ENCODE measurements around the gene PRKG1. TPM values are rescaled to one million over a fixed set of nuclear protein-coding genes. Genes with fewer than 3 reads are reported as not detected.

Gene PRKG1
- total RNA-seq, 2 donors from 2014 or later: 8.1 to 16.6 TPM

- no peak for DNase-seq
- Histone ChIP-seq H3K36me3 (no peaks in the 10 kb centered on the region), H3K4me3 (no peak overlapping the region), H3K9me3 (no peaks in the 10 kb centered on the region), H3K27ac (no peak overlapping the region), H3K9ac (ENCODE audit: low read depth in 2 of 2, low read length in 2 of 2) (no peak overlapping the region), H3K27me3 (no peaks in the 10 kb centered on the region), H3K4me1 (no peaks in the 10 kb centered on the region)
- TF ChIP-seq CTCF (IDR thresholded peaks at IDR 0.05): no peak
- intact Hi-C loops (cut with DNase I): no loop called here
Measured at GRCh38 chr10:51507476-51507875, 433.2 kb downstream of the PRKG1 start.

- no peaks in the 10 kb centered on the region for H3K9me3 ChIP-seq
- no peaks in the 10 kb centered on the region for H3K27me3 ChIP-seq
- H3K4me3 ChIP-seq: no peak overlapping the region
- no peak overlapping the region for H3K27ac ChIP-seq
- no peak overlapping the region for H3K9ac ChIP-seq (ENCODE audit: low read depth in 2 of 2, low read length in 2 of 2)
- intact Hi-C loops (cut with DNase I): no loop called here
- TF ChIP-seq CTCF (IDR thresholded peaks at IDR 0.05): no peak
- no peaks in the 10 kb centered on the region for H3K4me1 ChIP-seq
- DNase-seq: no peak
- H3K36me3 ChIP-seq: no peaks in the 10 kb centered on the region
Measured at GRCh38 chr10:51508156-51508555, 433.9 kb downstream of the PRKG1 start.

GRCh38 chr10:51510231-51510630 lies 435.9 kb downstream of the PRKG1 start:
- H3K4me3 ChIP-seq: no peak overlapping the region
- H3K27ac ChIP-seq: no peak overlapping the region
- no peaks in the 10 kb centered on the region for H3K27me3 ChIP-seq
- no peak for DNase-seq
- no peaks in the 10 kb centered on the region for H3K4me1 ChIP-seq
- intact Hi-C loops (cut with DNase I): no loop called here
- H3K9me3 ChIP-seq: no peaks in the 10 kb centered on the region
- no peaks in the 10 kb centered on the region for H3K36me3 ChIP-seq
- H3K9ac ChIP-seq (ENCODE audit: low read depth in 2 of 2, low read length in 2 of 2): no peak overlapping the region
- no peak for TF ChIP-seq CTCF (IDR thresholded peaks at IDR 0.05)

GRCh38 chr10:51521605-51522004 lies 447.3 kb downstream of the PRKG1 start:
- no peak overlapping the region for H3K4me3 ChIP-seq
- no peaks in the 10 kb centered on the region for H3K4me1 ChIP-seq
- no peak overlapping the region for H3K9ac ChIP-seq (ENCODE audit: low read depth in 2 of 2, low read length in 2 of 2)
- TF ChIP-seq CTCF (IDR thresholded peaks at IDR 0.05): no peak
- DNase-seq: no peak
- H3K36me3 ChIP-seq: no peaks in the 10 kb centered on the region
- intact Hi-C loops (cut with DNase I): no loop called here
- H3K9me3 ChIP-seq: no peaks in the 10 kb centered on the region
- no peak overlapping the region for H3K27ac ChIP-seq
- H3K27me3 ChIP-seq: no peaks in the 10 kb centered on the region

- TF ChIP-seq CTCF (IDR thresholded peaks at IDR 0.05): no peak
- Histone ChIP-seq H3K27ac (no peak overlapping the region), H3K4me3 (no peak overlapping the region), H3K9me3 (no peaks in the 10 kb centered on the region), H3K9ac (ENCODE audit: low read depth in 2 of 2, low read length in 2 of 2) (no peak overlapping the region), H3K36me3 (no peaks in the 10 kb centered on the region), H3K4me1 (no peaks in the 10 kb centered on the region), H3K27me3 (no peaks in the 10 kb centered on the region)
- no peak for DNase-seq
- intact Hi-C loops (cut with DNase I): no loop called here
Measured at GRCh38 chr10:51522858-51523257, 448.6 kb downstream of the PRKG1 start.

GRCh38 chr10:51523440-51523839 lies 449.2 kb downstream of the PRKG1 start:
- intact Hi-C loops (cut with DNase I): no loop called here
- DNase-seq: no peak

More at GRCh38 chr10:51523440-51523839, 449.2 kb downstream of the PRKG1 start:
- Histone ChIP-seq H3K4me1 (no peaks in the 10 kb centered on the region), H3K9ac (ENCODE audit: low read depth in 2 of 2, low read length in 2 of 2) (no peak overlapping the region), H3K27me3 (no peaks in the 10 kb centered on the region), H3K27ac (no peak overlapping the region), H3K4me3 (no peak overlapping the region), H3K36me3 (no peaks in the 10 kb centered on the region), H3K9me3 (no peaks in the 10 kb centered on the region)
- no peak for TF ChIP-seq CTCF (IDR thresholded peaks at IDR 0.05)

All from colonic mucosa (tissue), 4 donors.